ENCODE measurements around the gene OR2S2. TPM values are rescaled to one million over a fixed set of nuclear protein-coding genes. Genes with fewer than 3 reads are reported as not detected.

OR2S2 gene
- total RNA-seq, result not detected in 2 replicates

DNA sequence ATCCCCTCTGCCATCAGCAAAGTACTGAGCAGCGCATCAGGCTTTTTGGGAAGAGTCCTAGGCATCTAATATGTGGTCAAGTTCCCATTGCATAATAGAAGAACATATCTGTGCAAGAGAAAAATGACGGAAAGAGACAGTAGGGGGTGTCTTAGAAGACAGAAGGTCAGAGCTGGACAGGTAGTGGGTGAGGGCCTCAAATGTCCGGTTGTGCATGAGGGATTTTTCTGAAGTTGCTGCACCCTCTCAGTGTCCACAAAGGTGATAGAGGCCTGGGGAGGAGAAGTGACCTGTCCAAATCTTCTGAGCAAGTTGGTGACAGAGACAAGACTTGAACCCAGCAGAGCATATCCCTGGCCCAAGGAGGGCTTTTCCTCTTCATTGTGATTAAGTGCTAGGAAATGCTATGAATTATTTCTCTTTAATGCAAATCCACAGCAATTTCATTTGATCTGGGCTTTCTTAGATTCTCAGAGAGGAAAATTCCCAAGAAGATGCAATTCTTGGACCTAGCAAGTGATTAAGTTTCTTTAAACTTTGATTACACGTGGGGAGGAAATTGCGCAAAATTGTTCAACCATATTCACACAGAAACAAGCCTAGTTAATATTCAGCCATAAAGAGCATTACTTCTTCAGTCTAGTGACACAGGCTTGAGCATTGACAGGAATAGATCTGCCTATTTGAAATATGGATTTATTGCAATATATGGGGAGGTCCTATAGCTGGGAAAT lies at the start of gene OR2S2:
Gene OR2S2 (minus strand): TSS at position 51 of the 734 bp plus-strand sequence. CDS start 56 bp downstream, outside the sequence.

GRCh38 chr9:35909274-35909673 lies 48.7 kb downstream of the OR2S2 start, which contains the start of gene SPAAR:
Gene SPAAR, plus strand, starts transcription at chr9:35909490. Its CDS starts 974 bp downstream, at chr9:35910464.

Other genes starting within 250 kb of the OR2S2 start
- 102 and 136 TPM in 2 replicates for gene TLN1, start 226.0 kb downstream of the OR2S2 start, total RNA-seq
- 41.8 and 47.8 TPM in 2 replicates for gene CREB3, start 225.5 kb downstream of the OR2S2 start, total RNA-seq
- 22.4 and 23.6 TPM in 2 replicates for gene GBA2, start 208.9 kb downstream of the OR2S2 start, total RNA-seq
- 14.4 and 17.4 TPM in 2 replicates for gene RGP1, start 208.9 kb downstream of the OR2S2 start, total RNA-seq
- gene MSMP, start 203.9 kb downstream of the OR2S2 start, total RNA-seq, result not detected in 2 replicates
- gene NPR2, start 166.6 kb downstream of the OR2S2 start, total RNA-seq, result 4.0 and 12.5 TPM in 2 replicates
- gene SPAG8, start 145.9 kb downstream of the OR2S2 start, total RNA-seq, result not detected in 2 replicates
- 19.9 and 24.8 TPM in 2 replicates for gene HINT2, start 143.1 kb downstream of the OR2S2 start, total RNA-seq
- gene FAM221B, start 129.4 kb downstream of the OR2S2 start, total RNA-seq, result not detected in 2 replicates
- gene TMEM8B, start 128.9 kb downstream of the OR2S2 start, total RNA-seq, result 4.5 and 5.7 TPM in 2 replicates
- not detected in 2 replicates for gene OR13J1, start 87.8 kb downstream of the OR2S2 start, total RNA-seq
- gene HRCT1, start 52.0 kb downstream of the OR2S2 start, total RNA-seq, result 1.1 TPM in 1 of 2 replicates, not detected in the other
- gene SPAAR, start 48.7 kb downstream of the OR2S2 start, total RNA-seq, result 0.21 TPM in 1 of 2 replicates, not detected in the other
- 2.8 and 3.0 TPM in 2 replicates for gene RECK, start 78.8 kb upstream of the OR2S2 start, total RNA-seq
- gene GLIPR2, start 178.6 kb upstream of the OR2S2 start, total RNA-seq, result 1.9 and 2.0 TPM in 2 replicates
- gene CCIN, start 211.2 kb upstream of the OR2S2 start, total RNA-seq, result not detected in 2 replicates
- 232 and 282 TPM in 2 replicates for gene CLTA, start 232.8 kb upstream of the OR2S2 start, total RNA-seq

Measured in airway epithelial cell (primary cell).